HG02642 (cell line): ENCODE data around the gene CERK.

Source experiments
- ATAC-seq: cut with Tn5 transposase; IDR thresholded peaks from one replicate; pipeline ENCODE4 v1.9.1; 2021; ENCODE audit warnings: mild to moderate bottlenecking; ENCODE audit not compliant: unreplicated experiment, poor library complexity

Gene CERK

GRCh38 chr22:46767249-46767985 is 29.4 kb upstream of the CERK start:
- ATAC-seq, result no peak

- ATAC-seq, result no peak
These were observed 28.6 kb upstream of the CERK start for GRCh38 chr22:46766611-46767010.

- no peak for ATAC-seq
These were observed 26.9 kb upstream of the CERK start for GRCh38 chr22:46764779-46765485.

GRCh38 chr22:46764140-46764680 is 26.2 kb upstream of the CERK start:
- ATAC-seq, result no peak

- ATAC-seq, result peak; percentile 62
These were observed 25.1 kb upstream of the CERK start for GRCh38 chr22:46763051-46763705.

- peak; percentile 78 for ATAC-seq
These were observed 24.4 kb upstream of the CERK start, which contains the start of gene TBC1D22A for GRCh38 chr22:46762238-46763050. Gene TBC1D22A, plus strand, starts transcription at chr22:46762650. Its CDS starts 137 bp downstream, at chr22:46762787.

GRCh38 chr22:46761539-46762237 is 23.6 kb upstream of the CERK start:
- ATAC-seq, result no peak

- ATAC-seq, result no peak
These were observed 23.0 kb upstream of the CERK start for GRCh38 chr22:46761017-46761416.

- no peak for ATAC-seq
These were observed 20.8 kb upstream of the CERK start for GRCh38 chr22:46758867-46759290.

- no peak for ATAC-seq
These were observed 20.1 kb upstream of the CERK start for GRCh38 chr22:46758121-46758520.

GRCh38 chr22:46757104-46757503 is 19.1 kb upstream of the CERK start:
- no peak for ATAC-seq

- ATAC-seq, result no peak
These were observed 18.0 kb upstream of the CERK start for GRCh38 chr22:46756097-46756496.

- ATAC-seq, result no peak
These were observed 17.5 kb upstream of the CERK start for GRCh38 chr22:46755525-46755924.

- ATAC-seq, result no peak
These were observed 16.8 kb upstream of the CERK start for GRCh38 chr22:46754826-46755225.

GRCh38 chr22:46754110-46754799 is 16.2 kb upstream of the CERK start:
- no peak for ATAC-seq

- ATAC-seq, result no peak
These were observed 15.7 kb upstream of the CERK start for GRCh38 chr22:46753761-46754109.

- ATAC-seq, result no peak
These were observed 15.3 kb upstream of the CERK start for GRCh38 chr22:46753360-46753759.

GRCh38 chr22:46752988-46753310 is 14.9 kb upstream of the CERK start:
- no peak for ATAC-seq

- ATAC-seq, result no peak
These were observed 14.4 kb upstream of the CERK start for GRCh38 chr22:46752286-46752987.
